Hepatocyte (in vitro differentiated cells): ENCODE data around the gene ZSCAN23. TPM values are rescaled to one million over a fixed set of nuclear protein-coding genes. Genes with fewer than 3 reads are reported as not detected.

Experiments
- DNase-seq: peaks from one replicate; pipeline ENCODE4 v3.0.0-alpha.2; 2016; ENCODE audit warnings: low spot score
- H2AFZ ChIP-seq: fragments of 200-600 bp; sonication (generic); 2 replicates; pipeline ENCODE4 v1.6.0; 2016; ENCODE audit warnings: antibody characterized with exemption, mild to moderate bottlenecking
- H3K27ac ChIP-seq: fragments of 200-600 bp; sonication (generic); 2 replicates; pipeline ENCODE4 v1.5.1; 2016; ENCODE audit warnings: mild to moderate bottlenecking
- H3K27me3 ChIP-seq: fragments of 200-600 bp; sonication (generic); 2 replicates; pipeline ENCODE4 v1.6.1; 2016
- H3K36me3 ChIP-seq: fragments of 200-600 bp; sonication (generic); replicated peaks from 2 replicates; pipeline ENCODE4 v1.5.1; 2016; ENCODE audit warnings: low read depth; ENCODE audit not compliant: insufficient read depth
- H3K4me1 ChIP-seq: fragments of 200-600 bp; sonication (generic); 2 replicates; pipeline ENCODE4 v1.5.1; 2016; ENCODE audit warnings: mild to moderate bottlenecking, moderate library complexity; ENCODE audit not compliant: insufficient read depth
- H3K4me2 ChIP-seq: fragments of 200-600 bp; sonication (generic); 2 replicates; pipeline ENCODE4 v1.6.0; 2016
- H3K4me3 ChIP-seq: fragments of 200-600 bp; sonication (generic); 2 replicates; pipeline ENCODE4 v1.5.1; 2016; ENCODE audit warnings: mild to moderate bottlenecking
- H3K79me2 ChIP-seq: fragments of 200-600 bp; sonication (generic); 2 replicates; pipeline ENCODE4 v1.6.0; 2017; ENCODE audit warnings: mild to moderate bottlenecking
- H3K9me2 ChIP-seq: fragments of 200-600 bp; sonication (generic); replicated peaks from 2 replicates; pipeline ENCODE4 v1.6.0; 2017; ENCODE audit warnings: mild to moderate bottlenecking; ENCODE audit not compliant: insufficient read depth
- H3K9me3 ChIP-seq: fragments of 200-600 bp; sonication (generic); 2 replicates; pipeline ENCODE4 v1.5.1; 2016; ENCODE audit warnings: low read depth, mild to moderate bottlenecking
- H4K20me1 ChIP-seq: fragments of 200-600 bp; sonication (generic); 2 replicates; pipeline ENCODE4 v1.6.0; 2016; ENCODE audit warnings: mild to moderate bottlenecking; ENCODE audit not compliant: insufficient read depth, poor library complexity, severe bottlenecking
- EZH2 ChIP-seq: fragments of 200-600 bp; sonication (generic); IDR thresholded peaks from 2 replicates; pipeline ENCODE4 v1.6.1; 2016; ENCODE audit warnings: antibody characterized with exemption, mild to moderate bottlenecking, borderline replicate concordance
- EZH2phosphoT487 ChIP-seq: fragments of 200-600 bp; sonication (generic); IDR thresholded peaks from one replicate; pipeline ENCODE4 v1.6.1; 2018; ENCODE audit warnings: antibody characterized with exemption, mild to moderate bottlenecking, low read depth, moderate library complexity; ENCODE audit not compliant: unreplicated experiment, severe bottlenecking
- WGBS: methylation state at CpG from one replicate; pipeline ENCODE4 v1.1.6; 2016; ENCODE audit warnings: low lambda C conversion rate; ENCODE audit errors: missing lambda C conversion rate; 5-methylcytosine and 5-hydroxymethylcytosine counted together
- polyA plus RNA-seq: library from polyadenylated mRNA; unstranded; fragments of >200 nt; fragmentation: Nextera tagmentation; extraction: Ambion mirVana; gene quantifications from 2 replicates; pipeline ENCODE4 v1.2.1, GENCODE V29; 2016
- total RNA-seq: library from RNA; depleted of rRNA; stranded (reverse); fragments of >200 nt; gene quantifications from 2 replicates; pipeline ENCODE4 v1.2.3, GENCODE V29; 2014
- TF ChIP-seq, protein P1 (sequence below): fragments of 200-600 bp; sonication (generic); IDR thresholded peaks from 2 replicates; pipeline ENCODE4 v1.5.1; 2016; ENCODE audit warnings: antibody characterized with exemption, mild to moderate bottlenecking; ENCODE audit not compliant: poor library complexity

ZSCAN23 gene
- total and polyA plus RNA-seq, 2 experiments from 2014 or later, result 0.48 to 5.6 TPM

GRCh38 chr6:28423546-28423945 lies 19.7 kb downstream of the ZSCAN23 start:
- no peaks in the 10 kb centered on the region for H3K79me2 ChIP-seq
- WGBS, result 100% methylated on average over 1 of the region's 1 CpG
- no peaks in the 10 kb centered on the region for H3K27me3 ChIP-seq
- no peaks in the 10 kb centered on the region for H3K4me1 ChIP-seq
- H3K36me3 ChIP-seq, result no peaks in the 10 kb centered on the region
- no peaks in the 10 kb centered on the region for H3K9me2 ChIP-seq
- DNase-seq, result no peak
- H3K4me2 ChIP-seq, result no peak overlapping the region
- TF ChIP-seq EZH2phosphoT487 (no peak), EZH2 (no peak)
- TF ChIP-seq, protein P1, sequence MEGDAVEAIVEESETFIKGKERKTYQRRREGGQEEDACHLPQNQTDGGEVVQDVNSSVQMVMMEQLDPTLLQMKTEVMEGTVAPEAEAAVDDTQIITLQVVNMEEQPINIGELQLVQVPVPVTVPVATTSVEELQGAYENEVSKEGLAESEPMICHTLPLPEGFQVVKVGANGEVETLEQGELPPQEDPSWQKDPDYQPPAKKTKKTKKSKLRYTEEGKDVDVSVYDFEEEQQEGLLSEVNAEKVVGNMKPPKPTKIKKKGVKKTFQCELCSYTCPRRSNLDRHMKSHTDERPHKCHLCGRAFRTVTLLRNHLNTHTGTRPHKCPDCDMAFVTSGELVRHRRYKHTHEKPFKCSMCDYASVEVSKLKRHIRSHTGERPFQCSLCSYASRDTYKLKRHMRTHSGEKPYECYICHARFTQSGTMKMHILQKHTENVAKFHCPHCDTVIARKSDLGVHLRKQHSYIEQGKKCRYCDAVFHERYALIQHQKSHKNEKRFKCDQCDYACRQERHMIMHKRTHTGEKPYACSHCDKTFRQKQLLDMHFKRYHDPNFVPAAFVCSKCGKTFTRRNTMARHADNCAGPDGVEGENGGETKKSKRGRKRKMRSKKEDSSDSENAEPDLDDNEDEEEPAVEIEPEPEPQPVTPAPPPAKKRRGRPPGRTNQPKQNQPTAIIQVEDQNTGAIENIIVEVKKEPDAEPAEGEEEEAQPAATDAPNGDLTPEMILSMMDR, result no peak
- H2AFZ ChIP-seq, result no peak overlapping the region
- no peak overlapping the region for H3K27ac ChIP-seq
- no peak overlapping the region for H3K4me3 ChIP-seq
- H3K9me3 ChIP-seq, result no peaks in the 10 kb centered on the region
- H4K20me1 ChIP-seq, result no peaks in the 10 kb centered on the region

DNA sequence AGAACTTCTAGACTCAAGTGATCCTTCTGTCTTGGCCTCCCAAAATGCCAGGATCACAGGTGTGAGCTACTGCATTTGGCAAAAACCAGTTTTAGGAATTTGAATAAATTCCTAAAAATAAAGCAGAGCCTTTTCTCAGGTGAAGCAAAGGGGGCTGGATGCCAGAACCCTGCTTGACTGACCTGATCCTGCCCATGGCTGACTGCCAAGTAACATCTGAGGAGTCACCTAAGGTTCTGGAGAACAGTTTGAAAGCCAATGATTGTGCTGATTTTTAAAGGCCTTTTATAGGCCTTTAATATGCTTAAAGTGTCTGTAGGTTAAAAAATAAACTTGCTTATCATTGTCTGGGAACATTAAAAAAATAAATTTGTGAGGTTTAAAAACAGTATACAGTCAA lies 29.6 kb downstream of the ZSCAN23 start:
- no peak overlapping the region for H3K4me2 ChIP-seq
- DNase-seq, result no peak
- no peaks in the 10 kb centered on the region for H3K9me3 ChIP-seq
- H3K79me2 ChIP-seq, result no peaks in the 10 kb centered on the region
- no peaks in the 10 kb centered on the region for H3K9me2 ChIP-seq
- H3K36me3 ChIP-seq, result no peaks in the 10 kb centered on the region
- H3K27me3 ChIP-seq, result no peaks in the 10 kb centered on the region
- H3K4me1 ChIP-seq, result no peaks in the 10 kb centered on the region
- no peak overlapping the region for H3K4me3 ChIP-seq
- TF ChIP-seq, protein P1, result no peak
- TF ChIP-seq EZH2 (no peak), EZH2phosphoT487 (no peak)
- no peaks in the 10 kb centered on the region for H4K20me1 ChIP-seq
- no peak overlapping the region for H3K27ac ChIP-seq
- H2AFZ ChIP-seq, result no peak overlapping the region

GRCh38 chr6:28410767-28411166 lies 32.5 kb downstream of the ZSCAN23 start:
- no peaks in the 10 kb centered on the region for H3K9me2 ChIP-seq
- H3K4me3 ChIP-seq, result no peak overlapping the region
- no peak for DNase-seq
- 96% methylated on average over 2 of the region's 2 CpGs for WGBS
- H3K9me3 ChIP-seq, result no peaks in the 10 kb centered on the region
- H3K27ac ChIP-seq, result no peak overlapping the region
- H3K36me3 ChIP-seq, result no peaks in the 10 kb centered on the region
- TF ChIP-seq, protein P1, result no peak
- TF ChIP-seq EZH2, result no peak
- TF ChIP-seq EZH2phosphoT487, result no peak
- no peak overlapping the region for H3K4me2 ChIP-seq
- no peaks in the 10 kb centered on the region for H3K79me2 ChIP-seq
- no peaks in the 10 kb centered on the region for H4K20me1 ChIP-seq
- H2AFZ ChIP-seq, result no peak overlapping the region
- no peaks in the 10 kb centered on the region for H3K4me1 ChIP-seq
- H3K27me3 ChIP-seq, result no peaks in the 10 kb centered on the region
